Measurements from ENCODE around the gene GABRR3.

Gene GABRR3

DNA sequence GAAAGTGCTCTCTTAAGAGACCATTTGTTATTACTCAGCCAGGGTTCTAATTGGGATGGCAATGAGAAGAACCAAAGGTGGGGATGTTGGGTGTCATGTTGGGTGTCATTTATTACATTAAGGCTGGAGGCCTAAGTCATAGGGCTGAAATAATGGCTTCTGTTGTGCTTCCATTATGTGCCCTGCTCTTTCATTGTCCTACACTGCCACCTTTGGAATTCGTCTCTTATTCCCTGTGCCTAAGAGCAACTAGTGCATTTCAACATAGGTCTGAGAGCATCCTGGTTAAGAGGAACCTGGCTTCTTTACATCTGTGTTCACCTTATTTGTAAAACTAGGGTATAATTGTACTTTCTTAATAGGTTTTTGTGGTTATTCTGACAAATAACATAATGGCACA is 95.1 kb downstream of the GABRR3 start:
- ChIA-PET POLR2A (no interaction called here), CTCF (interaction anchor here (0.9 to 1.5 kb wide), 3 partner anchors 15 to 148 kb away, joined by 3 to 6 read pairs (median 3); no protein-coding TSS in a partner anchor)
- Histone ChIP-seq H3K4me1 (ENCODE audit: control insufficient read depth, insufficient read depth, low read length) (peaks cover 3% of the 10 kb centered on the region; the same call in 1 of the 2 replicates), H3K27ac (ENCODE audit: extremely low read depth, low read depth, low read length) (no peak overlapping the region), H3K36me3 (ENCODE audit: control insufficient read depth in 2 of 2, insufficient read depth in 1 of 2, low read length in 2 of 2) (peaks cover 2 to 52% of the 10 kb centered on the region in 2 experiments; a peak in 2 of 3 replicates), H3K9me3 (ENCODE audit: control insufficient read depth, insufficient read depth, low read depth, low read length) (no peaks in the 10 kb centered on the region), H3K4me3 (ENCODE audit: low read depth, low read length) (no peak overlapping the region)
- TF ChIP-seq ZNF654 (tag by site-specific recombination; IDR thresholded peaks at IDR 0.05; ENCODE audit: low read depth), result peak; percentile 8; the same call in 1 of the 2 replicates
- TF ChIP-seq, protein P1, sequence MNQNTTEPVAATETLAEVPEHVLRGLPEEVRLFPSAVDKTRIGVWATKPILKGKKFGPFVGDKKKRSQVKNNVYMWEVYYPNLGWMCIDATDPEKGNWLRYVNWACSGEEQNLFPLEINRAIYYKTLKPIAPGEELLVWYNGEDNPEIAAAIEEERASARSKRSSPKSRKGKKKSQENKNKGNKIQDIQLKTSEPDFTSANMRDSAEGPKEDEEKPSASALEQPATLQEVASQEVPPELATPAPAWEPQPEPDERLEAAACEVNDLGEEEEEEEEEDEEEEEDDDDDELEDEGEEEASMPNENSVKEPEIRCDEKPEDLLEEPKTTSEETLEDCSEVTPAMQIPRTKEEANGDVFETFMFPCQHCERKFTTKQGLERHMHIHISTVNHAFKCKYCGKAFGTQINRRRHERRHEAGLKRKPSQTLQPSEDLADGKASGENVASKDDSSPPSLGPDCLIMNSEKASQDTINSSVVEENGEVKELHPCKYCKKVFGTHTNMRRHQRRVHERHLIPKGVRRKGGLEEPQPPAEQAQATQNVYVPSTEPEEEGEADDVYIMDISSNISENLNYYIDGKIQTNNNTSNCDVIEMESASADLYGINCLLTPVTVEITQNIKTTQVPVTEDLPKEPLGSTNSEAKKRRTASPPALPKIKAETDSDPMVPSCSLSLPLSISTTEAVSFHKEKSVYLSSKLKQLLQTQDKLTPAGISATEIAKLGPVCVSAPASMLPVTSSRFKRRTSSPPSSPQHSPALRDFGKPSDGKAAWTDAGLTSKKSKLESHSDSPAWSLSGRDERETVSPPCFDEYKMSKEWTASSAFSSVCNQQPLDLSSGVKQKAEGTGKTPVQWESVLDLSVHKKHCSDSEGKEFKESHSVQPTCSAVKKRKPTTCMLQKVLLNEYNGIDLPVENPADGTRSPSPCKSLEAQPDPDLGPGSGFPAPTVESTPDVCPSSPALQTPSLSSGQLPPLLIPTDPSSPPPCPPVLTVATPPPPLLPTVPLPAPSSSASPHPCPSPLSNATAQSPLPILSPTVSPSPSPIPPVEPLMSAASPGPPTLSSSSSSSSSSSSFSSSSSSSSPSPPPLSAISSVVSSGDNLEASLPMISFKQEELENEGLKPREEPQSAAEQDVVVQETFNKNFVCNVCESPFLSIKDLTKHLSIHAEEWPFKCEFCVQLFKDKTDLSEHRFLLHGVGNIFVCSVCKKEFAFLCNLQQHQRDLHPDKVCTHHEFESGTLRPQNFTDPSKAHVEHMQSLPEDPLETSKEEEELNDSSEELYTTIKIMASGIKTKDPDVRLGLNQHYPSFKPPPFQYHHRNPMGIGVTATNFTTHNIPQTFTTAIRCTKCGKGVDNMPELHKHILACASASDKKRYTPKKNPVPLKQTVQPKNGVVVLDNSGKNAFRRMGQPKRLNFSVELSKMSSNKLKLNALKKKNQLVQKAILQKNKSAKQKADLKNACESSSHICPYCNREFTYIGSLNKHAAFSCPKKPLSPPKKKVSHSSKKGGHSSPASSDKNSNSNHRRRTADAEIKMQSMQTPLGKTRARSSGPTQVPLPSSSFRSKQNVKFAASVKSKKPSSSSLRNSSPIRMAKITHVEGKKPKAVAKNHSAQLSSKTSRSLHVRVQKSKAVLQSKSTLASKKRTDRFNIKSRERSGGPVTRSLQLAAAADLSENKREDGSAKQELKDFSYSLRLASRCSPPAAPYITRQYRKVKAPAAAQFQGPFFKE (tag by site-specific recombination; IDR thresholded peaks at IDR 0.05; ENCODE audit: borderline replicate concordance), result no peak

DNA sequence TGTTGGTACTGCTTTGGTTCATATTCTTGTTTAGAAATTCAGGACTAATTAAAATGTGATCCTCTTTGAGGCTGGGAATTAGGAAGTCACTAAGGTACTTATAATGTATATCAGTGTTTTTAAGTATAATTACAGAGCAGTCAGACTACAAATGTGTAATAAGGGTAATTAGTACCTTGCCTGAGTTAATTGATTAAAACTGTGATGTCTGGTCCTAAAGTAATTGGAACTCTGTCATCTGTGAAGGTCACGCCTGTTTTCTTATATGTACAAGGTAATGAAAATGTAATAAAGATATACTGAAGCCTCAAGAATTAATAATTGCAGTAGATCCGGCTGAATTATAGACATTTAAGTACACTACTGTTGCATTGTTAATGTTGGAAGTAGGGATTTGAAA is 95.7 kb downstream of the GABRR3 start:
- Histone ChIP-seq H3K9me3 (ENCODE audit: control insufficient read depth, insufficient read depth, low read depth, low read length) (no peaks in the 10 kb centered on the region), H3K36me3 (ENCODE audit: control insufficient read depth in 2 of 2, insufficient read depth in 1 of 2, low read length in 2 of 2) (peaks cover 0 to 48% of the 10 kb centered on the region in 2 experiments; a peak in 1 of 3 replicates), H3K4me3 (ENCODE audit: low read depth, low read length) (no peak overlapping the region), H3K27ac (ENCODE audit: extremely low read depth, low read depth, low read length) (no peak overlapping the region), H3K4me1 (ENCODE audit: control insufficient read depth, insufficient read depth, low read length) (peaks cover 3% of the 10 kb centered on the region; the same call in 1 of the 2 replicates)
- ChIA-PET CTCF (interaction anchor here (0.9 to 1.5 kb wide), 4 partner anchors 14 to 147 kb away, joined by 3 to 6 read pairs (median 3); no protein-coding TSS in a partner anchor), POLR2A (no interaction called here)
- TF ChIP-seq REPIN1 (tag by site-specific recombination; IDR thresholded peaks at IDR 0.05; ENCODE audit: low read depth) (no peak), ZNF776 (tag by site-specific recombination; IDR thresholded peaks at IDR 0.05; ENCODE audit: borderline replicate concordance) (no peak), BCL11B (tag by site-specific recombination; IDR thresholded peaks at IDR 0.05; ENCODE audit: low read depth) (no peak), ZNF830 (tag by site-specific recombination; IDR thresholded peaks at IDR 0.05; ENCODE audit: low read depth) (no peak)
- TF ChIP-seq, protein P2, sequence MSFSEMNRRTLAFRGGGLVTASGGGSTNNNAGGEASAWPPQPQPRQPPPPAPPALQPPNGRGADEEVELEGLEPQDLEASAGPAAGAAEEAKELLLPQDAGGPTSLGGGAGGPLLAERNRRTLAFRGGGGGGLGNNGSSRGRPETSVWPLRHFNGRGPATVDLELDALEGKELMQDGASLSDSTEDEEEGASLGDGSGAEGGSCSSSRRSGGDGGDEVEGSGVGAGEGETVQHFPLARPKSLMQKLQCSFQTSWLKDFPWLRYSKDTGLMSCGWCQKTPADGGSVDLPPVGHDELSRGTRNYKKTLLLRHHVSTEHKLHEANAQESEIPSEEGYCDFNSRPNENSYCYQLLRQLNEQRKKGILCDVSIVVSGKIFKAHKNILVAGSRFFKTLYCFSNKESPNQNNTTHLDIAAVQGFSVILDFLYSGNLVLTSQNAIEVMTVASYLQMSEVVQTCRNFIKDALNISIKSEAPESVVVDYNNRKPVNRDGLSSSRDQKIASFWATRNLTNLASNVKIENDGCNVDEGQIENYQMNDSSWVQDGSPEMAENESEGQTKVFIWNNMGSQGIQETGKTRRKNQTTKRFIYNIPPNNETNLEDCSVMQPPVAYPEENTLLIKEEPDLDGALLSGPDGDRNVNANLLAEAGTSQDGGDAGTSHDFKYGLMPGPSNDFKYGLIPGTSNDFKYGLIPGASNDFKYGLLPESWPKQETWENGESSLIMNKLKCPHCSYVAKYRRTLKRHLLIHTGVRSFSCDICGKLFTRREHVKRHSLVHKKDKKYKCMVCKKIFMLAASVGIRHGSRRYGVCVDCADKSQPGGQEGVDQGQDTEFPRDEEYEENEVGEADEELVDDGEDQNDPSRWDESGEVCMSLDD (tag by site-specific recombination; IDR thresholded peaks at IDR 0.05), result no peak
- TF ChIP-seq, protein P3, sequence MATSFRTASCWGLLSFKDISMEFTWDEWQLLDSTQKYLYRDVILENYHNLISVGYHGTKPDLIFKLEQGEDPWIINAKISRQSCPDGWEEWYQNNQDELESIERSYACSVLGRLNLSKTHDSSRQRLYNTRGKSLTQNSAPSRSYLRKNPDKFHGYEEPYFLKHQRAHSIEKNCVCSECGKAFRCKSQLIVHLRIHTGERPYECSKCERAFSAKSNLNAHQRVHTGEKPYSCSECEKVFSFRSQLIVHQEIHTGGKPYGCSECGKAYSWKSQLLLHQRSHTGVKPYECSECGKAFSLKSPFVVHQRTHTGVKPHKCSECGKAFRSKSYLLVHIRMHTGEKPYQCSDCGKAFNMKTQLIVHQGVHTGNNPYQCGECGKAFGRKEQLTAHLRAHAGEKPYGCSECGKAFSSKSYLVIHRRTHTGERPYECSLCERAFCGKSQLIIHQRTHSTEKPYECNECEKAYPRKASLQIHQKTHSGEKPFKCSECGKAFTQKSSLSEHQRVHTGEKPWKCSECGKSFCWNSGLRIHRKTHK (tag by site-specific recombination; IDR thresholded peaks at IDR 0.05), result no peak

DNA sequence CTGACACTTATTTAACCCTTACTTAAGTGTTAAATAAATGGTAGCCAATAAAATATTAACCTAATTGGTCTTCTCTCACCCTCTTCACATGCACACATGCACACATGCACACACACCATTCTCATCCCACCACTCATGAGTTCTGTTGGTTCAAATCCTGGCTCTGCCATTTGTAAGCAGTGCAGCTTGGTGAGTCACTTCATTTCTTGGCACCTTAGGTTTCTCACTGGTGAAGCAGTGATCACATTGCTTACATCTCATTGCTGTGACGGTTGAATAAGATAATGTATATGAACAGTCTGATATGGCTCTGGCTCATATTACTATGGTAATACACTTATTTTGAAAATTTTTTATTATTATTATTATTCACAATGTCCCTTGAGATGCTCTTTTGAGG is 96.7 kb downstream of the GABRR3 start:
- peaks cover 0 to 44% of the 10 kb centered on the region in 2 experiments; a peak in 1 of 3 replicates for H3K36me3 ChIP-seq (ENCODE audit: control insufficient read depth in 2 of 2, insufficient read depth in 1 of 2, low read length in 2 of 2)
- POLR2A ChIA-PET, result no interaction called here

More for the DNA sequence above, 96.7 kb downstream of the GABRR3 start:
- TF ChIP-seq ZNF24 (tag by site-specific recombination; IDR thresholded peaks at IDR 0.05) (no peak), ZNF37A (tag by site-specific recombination; IDR thresholded peaks at IDR 0.05) (no peak), ZNF140 (tag by site-specific recombination; IDR thresholded peaks at IDR 0.05) (no peak), ZNF777 (tag by site-specific recombination; IDR thresholded peaks at IDR 0.05; ENCODE audit: borderline replicate concordance) (no peak)
- TF ChIP-seq, protein P4, sequence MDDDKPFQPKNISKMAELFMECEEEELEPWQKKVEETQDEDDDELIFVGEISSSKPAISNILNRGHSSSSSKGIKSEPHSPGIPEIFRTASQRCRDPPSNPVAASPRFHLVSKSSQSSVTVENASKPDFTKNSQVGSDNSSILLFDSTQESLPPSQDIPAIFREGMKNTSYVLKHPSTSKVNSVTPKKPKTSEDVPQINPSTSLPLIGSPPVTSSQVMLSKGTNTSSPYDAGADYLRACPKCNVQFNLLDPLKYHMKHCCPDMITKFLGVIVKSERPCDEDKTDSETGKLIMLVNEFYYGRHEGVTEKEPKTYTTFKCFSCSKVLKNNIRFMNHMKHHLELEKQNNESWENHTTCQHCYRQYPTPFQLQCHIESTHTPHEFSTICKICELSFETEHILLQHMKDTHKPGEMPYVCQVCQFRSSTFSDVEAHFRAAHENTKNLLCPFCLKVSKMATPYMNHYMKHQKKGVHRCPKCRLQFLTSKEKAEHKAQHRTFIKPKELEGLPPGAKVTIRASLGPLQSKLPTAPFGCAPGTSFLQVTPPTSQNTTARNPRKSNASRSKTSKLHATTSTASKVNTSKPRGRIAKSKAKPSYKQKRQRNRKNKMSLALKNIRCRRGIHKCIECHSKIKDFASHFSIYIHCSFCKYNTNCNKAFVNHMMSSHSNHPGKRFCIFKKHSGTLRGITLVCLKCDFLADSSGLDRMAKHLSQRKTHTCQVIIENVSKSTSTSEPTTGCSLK (tag by site-specific recombination; IDR thresholded peaks at IDR 0.05), result no peak
- CTCF ChIA-PET, result no interaction called here
- no peak overlapping the region for H3K27ac ChIP-seq (ENCODE audit: extremely low read depth, low read depth, low read length)
- H3K4me3 ChIP-seq (ENCODE audit: low read depth, low read length), result no peak overlapping the region
- H3K9me3 ChIP-seq (ENCODE audit: control insufficient read depth, insufficient read depth, low read depth, low read length), result no peaks in the 10 kb centered on the region
- peaks cover 3% of the 10 kb centered on the region; the same call in 1 of the 2 replicates for H3K4me1 ChIP-seq (ENCODE audit: control insufficient read depth, insufficient read depth, low read length)

All from HEK293 (cell line).